KOPT-K1 (cell line): ENCODE measurements around the gene GMPR2.
"Not testable (repeated sequence)": the region's sequence is repeated elsewhere in the genome, so short reads cannot be mapped to it uniquely, and the experiment has no call there.

Experiments used
- H3K27ac ChIP-seq: fragments of 200-600 bp; sonication (generic); 2 replicates; pipeline ENCODE4 v1.5.1; 2016; ENCODE audit warnings: antibody characterized with exemption, mild to moderate bottlenecking, low read depth, low read length; ENCODE audit not compliant: poor library complexity, severe bottlenecking
- H3K36me3 ChIP-seq: fragments of 200-600 bp; sonication (generic); 2 replicates; pipeline ENCODE4 v1.5.1; 2017; ENCODE audit warnings: antibody characterized with exemption, mild to moderate bottlenecking, low read length, moderate library complexity; ENCODE audit not compliant: insufficient read depth
- H3K9me3 ChIP-seq: fragments of 200-600 bp; sonication (generic); 2 replicates; pipeline ENCODE4 v1.5.1; 2017; ENCODE audit warnings: antibody characterized with exemption, low read length, mild to moderate bottlenecking; ENCODE audit not compliant: insufficient read depth, poor library complexity, severe bottlenecking

Gene GMPR2

GRCh38 chr14:24213866-24214662 is 18.7 kb upstream of the GMPR2 start:
- peak overlapping the region; percentile 88 for H3K27ac ChIP-seq
- peaks cover 43% of the 10 kb centered on the region for H3K36me3 ChIP-seq
- no peaks in the 10 kb centered on the region for H3K9me3 ChIP-seq

- no peaks in the 10 kb centered on the region for H3K9me3 ChIP-seq
- peak within 1 kb of the TSS; percentile 81 for H3K27ac ChIP-seq
- H3K36me3 ChIP-seq, result peaks cover 26% of the 10 kb centered on the region
These were observed 17.0 kb upstream of the GMPR2 start, which contains the start of gene MDP1 for GRCh38 chr14:24215495-24216344. Gene MDP1, minus strand, starts transcription at chr14:24216066. Its CDS starts 111 bp downstream, at chr14:24215955.

DNA sequence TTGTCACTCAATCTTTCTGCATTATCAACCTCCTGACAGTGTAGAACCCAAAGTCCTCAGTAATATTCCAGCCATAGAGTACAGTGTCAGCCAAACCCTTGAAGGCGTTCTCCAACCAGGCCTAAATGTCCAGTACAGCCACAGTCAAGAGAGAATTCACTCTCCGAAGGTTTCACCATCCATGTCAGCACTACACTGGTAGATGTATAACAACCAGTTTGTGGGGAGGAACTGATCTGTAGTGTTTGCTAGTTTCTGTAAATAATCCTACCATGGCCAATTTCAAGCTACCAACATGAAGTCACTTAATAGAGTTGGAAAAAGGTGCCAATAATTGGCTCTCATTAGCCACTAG is 16.4 kb upstream of the GMPR2 start:
- Histone ChIP-seq H3K36me3 (peaks cover 20% of the 10 kb centered on the region), H3K27ac (peak overlapping the region; percentile 81), H3K9me3 (no peaks in the 10 kb centered on the region)

DNA sequence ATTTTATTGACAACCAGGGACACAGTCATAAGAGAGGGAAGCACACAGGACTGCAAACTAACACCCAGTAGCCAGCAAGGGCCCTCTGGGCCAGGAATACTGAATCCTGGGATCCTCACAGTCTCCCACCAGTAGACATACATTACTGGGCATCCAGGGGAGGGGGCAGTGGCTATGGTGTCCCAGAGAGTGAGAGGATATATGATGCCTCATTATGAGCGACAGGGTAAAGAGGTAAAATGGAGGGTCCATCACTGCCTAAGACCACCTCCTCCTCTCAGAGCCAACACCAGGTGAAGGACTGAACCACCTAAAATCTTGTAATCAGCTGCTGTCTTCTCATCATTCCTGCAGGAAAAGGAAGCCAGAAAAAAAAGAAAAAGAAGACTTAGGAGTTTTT is 15.9 kb upstream of the GMPR2 start:
- H3K36me3 ChIP-seq, result peaks cover 15% of the 10 kb centered on the region
- H3K27ac ChIP-seq, H3K9me3 ChIP-seq: not testable (repeated sequence)

DNA sequence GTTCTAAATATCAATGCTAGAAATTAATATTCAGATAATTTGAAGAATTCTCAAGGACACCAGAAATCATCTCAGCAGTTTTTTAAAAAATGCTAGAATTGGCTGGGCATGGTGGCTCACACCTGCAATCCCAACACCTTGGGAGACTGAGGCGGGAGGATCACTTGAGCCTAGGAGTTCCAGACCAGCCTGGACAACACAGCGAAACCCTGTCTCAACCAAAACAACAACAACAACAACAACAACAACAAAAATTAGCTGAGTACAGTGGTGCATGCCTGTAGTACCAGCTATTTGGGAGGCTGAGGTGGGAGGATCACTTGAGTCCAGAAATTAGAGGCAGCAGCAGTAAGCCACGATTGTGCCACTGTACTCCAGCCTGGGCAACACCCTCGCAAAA is 13.6 kb upstream of the GMPR2 start:
- no peaks in the 10 kb centered on the region for H3K9me3 ChIP-seq
- no peak overlapping the region for H3K27ac ChIP-seq
- H3K36me3 ChIP-seq, result peaks cover 14% of the 10 kb centered on the region

DNA sequence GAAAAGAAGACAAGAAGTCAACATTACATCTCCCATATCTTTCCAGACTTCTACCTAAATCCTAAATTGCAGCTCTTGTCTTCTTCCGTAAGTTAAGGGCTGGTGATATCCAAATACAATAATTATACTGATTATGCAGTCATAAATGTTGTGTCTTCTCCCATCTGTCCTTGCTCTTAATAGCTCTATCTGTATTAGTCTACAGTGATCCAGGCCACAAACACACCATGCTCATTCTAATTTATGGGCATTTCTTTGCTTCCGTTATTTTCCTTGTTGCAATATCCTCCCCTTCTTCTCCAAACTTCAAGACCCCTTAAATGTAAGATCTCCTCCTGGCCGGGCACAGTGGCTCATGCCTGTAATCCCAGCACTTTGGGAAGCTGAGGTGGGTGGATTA is 13.2 kb upstream of the GMPR2 start:
- no peak overlapping the region for H3K27ac ChIP-seq
- peaks cover 14% of the 10 kb centered on the region for H3K36me3 ChIP-seq
- no peaks in the 10 kb centered on the region for H3K9me3 ChIP-seq

GRCh38 chr14:24222987-24223386 is 9.7 kb upstream of the GMPR2 start:
- peaks cover 34% of the 10 kb centered on the region for H3K36me3 ChIP-seq
- not testable (repeated sequence) for H3K9me3 ChIP-seq, H3K27ac ChIP-seq

DNA sequence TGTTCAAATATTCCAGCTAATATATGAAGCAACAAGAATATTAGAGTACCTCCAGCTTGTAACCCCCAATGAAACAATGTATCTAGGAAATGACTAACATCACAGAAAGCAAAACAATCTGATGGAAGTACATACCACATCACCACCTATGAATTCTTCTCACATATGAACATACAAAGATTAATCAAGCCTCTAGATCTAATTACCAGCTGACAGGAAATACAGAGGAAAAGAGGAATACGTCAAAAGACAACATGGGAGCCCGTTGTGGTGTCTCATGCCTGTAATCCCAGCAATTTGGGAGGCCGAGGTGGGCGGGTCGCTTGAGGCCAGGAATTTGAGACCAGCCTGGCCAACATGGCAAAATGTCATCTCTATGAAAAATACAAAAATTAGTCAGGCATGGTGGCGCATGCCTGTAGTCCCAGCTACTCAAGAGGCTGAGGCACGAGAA is 8.1 kb upstream of the GMPR2 start:
- Histone ChIP-seq H3K9me3 (no peaks in the 10 kb centered on the region), H3K27ac (no peak overlapping the region), H3K36me3 (peaks cover 40% of the 10 kb centered on the region)

GRCh38 chr14:24226473-24226872 is 6.3 kb upstream of the GMPR2 start:
- Histone ChIP-seq H3K27ac (no peak overlapping the region), H3K9me3 (no peaks in the 10 kb centered on the region), H3K36me3 (peaks cover 40% of the 10 kb centered on the region)

DNA sequence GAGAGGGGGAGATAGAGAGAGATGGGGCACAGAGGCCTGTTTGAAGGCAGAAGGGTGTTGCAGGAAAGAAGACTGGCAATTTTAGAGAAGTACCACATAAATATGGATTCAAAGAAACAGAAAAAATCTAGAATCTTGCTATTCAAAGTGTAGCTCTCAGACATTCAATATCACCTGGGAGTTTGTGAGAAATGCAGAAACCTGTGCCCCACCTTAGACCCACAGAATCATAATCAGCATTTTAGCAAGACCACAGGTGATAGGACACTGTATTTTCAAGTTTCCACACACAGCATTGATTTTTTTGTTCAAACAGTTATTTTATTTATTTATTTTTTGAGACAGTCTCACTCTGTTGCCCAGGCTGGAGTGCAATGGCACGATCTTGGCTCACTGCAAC is 3.8 kb upstream of the GMPR2 start:
- Histone ChIP-seq H3K9me3 (no peaks in the 10 kb centered on the region), H3K27ac (no peak overlapping the region), H3K36me3 (peaks cover 40% of the 10 kb centered on the region)

GRCh38 chr14:24231263-24232120 is 1.2 kb upstream of the GMPR2 start:
- H3K9me3 ChIP-seq, result no peaks in the 10 kb centered on the region
- peak overlapping the region; percentile 88 for H3K27ac ChIP-seq
- peaks cover 48% of the 10 kb centered on the region for H3K36me3 ChIP-seq

- Histone ChIP-seq H3K36me3 (peaks cover 48% of the 10 kb centered on the region), H3K27ac (peak within 1 kb of the TSS; percentile 88), H3K9me3 (no peaks in the 10 kb centered on the region)
These were observed 546 bp upstream of the GMPR2 start, which contains the start of gene NEDD8 for GRCh38 chr14:24232121-24232644. Gene NEDD8, minus strand, starts transcription at chr14:24232367. Its CDS starts 100 bp downstream, at chr14:24232267.

DNA sequence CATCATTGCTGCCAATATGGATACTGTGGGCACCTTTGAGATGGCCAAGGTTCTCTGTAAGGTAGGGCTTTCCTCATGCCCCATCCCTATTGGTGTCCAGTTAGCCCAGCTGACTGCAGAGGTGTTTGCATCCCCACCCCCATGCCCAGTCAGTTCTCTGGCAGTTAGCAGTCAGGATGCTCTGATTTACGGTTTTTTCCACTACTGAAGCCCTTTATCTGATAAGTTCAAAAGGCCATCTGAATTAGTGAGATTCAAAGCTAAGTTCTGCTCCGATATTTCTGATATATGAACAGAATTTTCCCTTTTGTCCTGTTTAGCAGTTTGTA is 773 bp downstream of the GMPR2 start:
- Histone ChIP-seq H3K27ac (peak overlapping the region; percentile 88), H3K9me3 (no peaks in the 10 kb centered on the region), H3K36me3 (peaks cover 49% of the 10 kb centered on the region)

DNA sequence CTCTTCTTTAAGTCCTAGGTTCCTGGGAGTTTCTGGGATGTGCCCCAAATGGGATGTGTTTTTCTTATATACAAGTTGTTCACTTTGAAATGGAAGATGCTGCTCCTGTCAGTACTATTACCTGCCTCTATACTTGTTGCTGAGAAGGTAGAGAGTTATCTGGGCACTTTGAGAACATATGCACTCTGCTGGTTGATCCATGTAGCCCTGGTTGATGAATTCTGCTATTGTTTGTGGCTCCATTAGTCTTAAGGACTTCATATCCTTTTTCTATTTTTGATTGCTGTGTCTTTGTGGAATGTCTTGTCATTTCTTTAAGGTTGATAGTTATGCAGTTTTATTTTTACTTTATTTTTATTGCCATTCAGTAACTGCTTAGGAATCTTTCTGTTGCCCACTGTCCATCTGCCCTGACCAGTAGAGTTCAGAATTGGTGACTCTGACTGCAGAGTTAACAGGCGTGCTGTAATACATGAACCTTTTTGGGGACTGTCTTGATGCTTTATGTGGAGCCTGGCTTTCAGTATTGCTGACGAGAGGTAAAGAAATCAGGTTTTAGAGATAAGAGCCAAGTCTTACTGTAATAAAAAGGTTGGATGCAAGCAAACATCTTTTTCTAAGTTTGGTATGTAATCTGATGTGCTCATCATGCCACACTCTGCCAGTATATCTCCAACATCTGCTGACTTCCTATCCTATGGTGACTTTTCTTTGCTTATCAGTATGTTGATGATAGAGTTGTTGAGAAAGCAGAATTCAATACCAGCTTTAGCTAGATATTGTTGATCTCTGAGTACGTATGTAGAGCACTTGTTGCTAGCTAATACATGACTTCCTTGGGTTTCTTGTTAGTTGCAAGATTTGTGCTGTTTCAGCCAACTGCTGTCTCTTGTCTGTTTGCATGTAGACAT is 1.6 kb downstream of the GMPR2 start:
- no peak overlapping the region for H3K27ac ChIP-seq
- peaks cover 52% of the 10 kb centered on the region for H3K36me3 ChIP-seq
- H3K9me3 ChIP-seq, result no peaks in the 10 kb centered on the region
